Islet precursor cell (in vitro differentiated cells): ENCODE results near the gene EIF6.
A peak's percentile ranks its signal among the peaks of the same experiment; 100 is the strongest.
"Not testable (repeated sequence)": the region's sequence is repeated elsewhere in the genome, so short reads cannot be mapped to it uniquely, and the experiment has no call there.

Experiments
- DNase-seq: peaks from one replicate; pipeline ENCODE4 v3.0.0-alpha.2; 2018

EIF6 gene

GRCh38 chr20:35277531-35278395 lies 6.8 kb downstream of the EIF6 start, which contains the start of gene MMP24OS:
Gene MMP24OS (minus strand): TSS chr20:35278122. CDS start chr20:35277929, 193 bp downstream.
- DNase-seq: peak; percentile 97

- no peak for DNase-seq
Observed at GRCh38 chr20:35277127-35277526, 7.4 kb downstream of the EIF6 start.

- DNase-seq: no peak
Observed at GRCh38 chr20:35276408-35276807, 8.2 kb downstream of the EIF6 start.

- no peak for DNase-seq
Observed at GRCh38 chr20:35275741-35276251, 8.8 kb downstream of the EIF6 start.

GRCh38 chr20:35274172-35275092 lies 10.1 kb downstream of the EIF6 start:
- DNase-seq: peak; percentile 35

- DNase-seq: no peak
Observed at GRCh38 chr20:35273449-35274171, 11.0 kb downstream of the EIF6 start.

GRCh38 chr20:35271904-35272303 lies 12.7 kb downstream of the EIF6 start:
- DNase-seq: no peak

GRCh38 chr20:35271073-35271882 lies 13.3 kb downstream of the EIF6 start:
- DNase-seq: peak; percentile 71

- DNase-seq: peak; percentile 83
Observed at GRCh38 chr20:35270021-35270902, 14.3 kb downstream of the EIF6 start.

- peak; percentile 94 for DNase-seq
Observed at GRCh38 chr20:35269055-35269781, 15.4 kb downstream of the EIF6 start.

- DNase-seq: no peak
Observed at GRCh38 chr20:35267092-35267491, 17.5 kb downstream of the EIF6 start.

GRCh38 chr20:35264755-35265154 lies 19.8 kb downstream of the EIF6 start:
- DNase-seq: peak; percentile 96

GRCh38 chr20:35263532-35264341 lies 20.8 kb downstream of the EIF6 start:
- no peak for DNase-seq

GRCh38 chr20:35262731-35263531 lies 21.6 kb downstream of the EIF6 start:
- DNase-seq: peak; percentile 97

- not testable (repeated sequence) for DNase-seq
Observed at GRCh38 chr20:35262321-35262720, 22.3 kb downstream of the EIF6 start.

GRCh38 chr20:35260426-35260825 lies 24.1 kb downstream of the EIF6 start:
- peak; percentile 79 for DNase-seq

GRCh38 chr20:35257175-35257909 lies 27.2 kb downstream of the EIF6 start:
- no peak for DNase-seq
